Panc1 (cell line): ENCODE results near the gene CTBP1. TPM values are rescaled to one million over a fixed set of nuclear protein-coding genes. Genes with fewer than 3 reads are reported as not detected.

Experiments used
- ATAC-seq: fragments of 200-7000 bp; cut with Tn5 transposase; 2 replicates; pipeline ENCODE4 v1.9.1; 2020; ENCODE audit warnings: mild to moderate bottlenecking, moderate library complexity
- BruUV-seq: library from RNA; stranded (reverse); fragments of 400-500 nt; replicated peaks from 2 replicates; lab custom pipeline; 2021; lab: Mats Ljungman, UMichigan
- CTCF ChIA-PET: fragments of 300-600 bp; sonication (Branson Sonifier 250); formaldehyde crosslinking; loops from one replicate; lab custom pipeline; 2022; ENCODE audit warnings: antibody characterized with exemption; lab: Charles Lee
- POLR2A ChIA-PET: fragments of 300-600 bp; sonication (Branson Sonifier 250); formaldehyde crosslinking; loops from one replicate; lab custom pipeline; 2022; ENCODE audit warnings: antibody characterized with exemption; lab: Charles Lee
- DNase-seq: peaks from one replicate; pipeline ENCODE4 v3.0.0-alpha.2; 2010; ENCODE audit warnings: low read depth, low spot score
- H3K27ac ChIP-seq: 2 replicates; pipeline ENCODE4 v1.5.1; 2011; ENCODE audit warnings: mild to moderate bottlenecking, low read length, inconsistent platforms
- H3K27me3 ChIP-seq: fragments of 200-500 bp; sonication (Bioruptor generic); 2 replicates; pipeline ENCODE4 v1.6.0; 2014; ENCODE audit warnings: low read length, inconsistent platforms; ENCODE audit not compliant: control insufficient read depth, insufficient read depth
- H3K36me3 ChIP-seq: fragments of 200-500 bp; sonication (Bioruptor generic); 2 replicates; pipeline ENCODE4 v1.5.1; 2014; ENCODE audit warnings: inconsistent platforms, mild to moderate bottlenecking, low read length, moderate library complexity; ENCODE audit not compliant: control insufficient read depth, insufficient read depth
- H3K4me1 ChIP-seq: 2 replicates; pipeline ENCODE4 v1.5.1; 2011; ENCODE audit warnings: inconsistent platforms, mild to moderate bottlenecking, low read length, moderate library complexity; ENCODE audit not compliant: control insufficient read depth, insufficient read depth
- H3K4me3 ChIP-seq, 2 experiments: 2 replicates each; pipeline ENCODE4 v1.5.1; 2011 to 2012; ENCODE audit warnings: low read depth in 2 of 2, low read length in 2 of 2, mild to moderate bottlenecking in 2 of 2, inconsistent platforms in 1 of 2, moderate library complexity in 1 of 2
- H3K9me3 ChIP-seq: fragments of 200-500 bp; sonication (Bioruptor generic); 2 replicates; pipeline ENCODE4 v1.5.1; 2014; ENCODE audit warnings: low read depth, mild to moderate bottlenecking, inconsistent platforms, low read length, moderate library complexity; ENCODE audit not compliant: control insufficient read depth, insufficient read depth
- CTCF ChIP-seq: fragments of 450-650 bp; IDR thresholded peaks from 2 replicates; pipeline ENCODE4 v1.5.1; 2017; ENCODE audit warnings: mild to moderate bottlenecking
- POLR2AphosphoS5 ChIP-seq: IDR thresholded peaks from 2 replicates; pipeline ENCODE4 v1.6.1; 2012; ENCODE audit warnings: mild to moderate bottlenecking, low read depth, low read length, moderate library complexity
- REST ChIP-seq, 2 experiments: IDR thresholded peaks; 2 replicates each; pipeline ENCODE4 v1.6.1; 2011 to 2012; ENCODE audit warnings: low read depth in 2 of 2, control low read depth in 1 of 2, low read length in 1 of 2, mild to moderate bottlenecking in 1 of 2, moderate library complexity in 1 of 2; ENCODE audit not compliant: insufficient read depth in 1 of 2
- SIN3A ChIP-seq: IDR thresholded peaks from 2 replicates; pipeline ENCODE4 v1.6.1; 2012; ENCODE audit warnings: low read depth, mild to moderate bottlenecking, low read length, moderate library complexity, borderline replicate concordance; ENCODE audit not compliant: insufficient read depth
- TCF7L2 ChIP-seq: IDR thresholded peaks from 2 replicates; pipeline ENCODE4 v1.6.1; 2011; ENCODE audit warnings: mild to moderate bottlenecking, low read depth, low read length, inconsistent platforms
- in situ Hi-C: cut with HindIII; loops from 2 replicates; pipeline ENCODE4 v1.10.0; 2016; ENCODE audit warnings: low sequenced_read_pairs, low pct_unique_long_range_greater_than_20kb
- intact Hi-C: fragments of 100-400 bp; cut with micrococcal nuclease; formaldehyde crosslinking; loops from one replicate; pipeline ENCODE4 v1.10.0; 2022; ENCODE audit not compliant: unreplicated experiment
- total RNA-seq: library from RNA; stranded (reverse); gene quantifications from one replicate; pipeline ENCODE4 v1.2.1, GENCODE V29; 2021; ENCODE audit not compliant: unreplicated experiment

CTBP1 gene
- total RNA-seq, 1 experiment from 2014 or later = 157 TPM

GRCh38 chr4:1239950-1240307, 9.0 kb downstream of the CTBP1 start:
- ATAC-seq (no peak), DNase-seq (no peak)
- BruUV-seq = no TSS peak
- in situ Hi-C loops = no loop called here
- TF ChIP-seq CTCF (no peak), SIN3A (no peak), REST (IDR thresholded peaks at IDR 0.05; ENCODE audit: insufficient read depth in 1 of 2, low read depth in 2 of 2, low read length in 1 of 2) (no peak), POLR2AphosphoS5 (no peak), TCF7L2 (no peak)
- CTCF ChIA-PET = no interaction called here
- Histone ChIP-seq H3K9me3 (no peaks in the 10 kb centered on the region), H3K4me1 (no peaks in the 10 kb centered on the region), H3K27me3 (no peaks in the 10 kb centered on the region), H3K36me3 (no peaks in the 10 kb centered on the region), H3K27ac (no peak overlapping the region), H3K4me3 (no peak overlapping the region)
- POLR2A ChIA-PET = no interaction called here
- intact Hi-C loops = no loop called here

GRCh38 chr4:1239141-1239949, 9.6 kb downstream of the CTBP1 start:
- no peaks in the 10 kb centered on the region for H3K36me3 ChIP-seq
- peak; percentile 37; the same call in 1 of the 2 replicates for ATAC-seq

More at GRCh38 chr4:1239141-1239949, 9.6 kb downstream of the CTBP1 start:
- Histone ChIP-seq H3K9me3 (no peaks in the 10 kb centered on the region), H3K27ac (no peak overlapping the region), H3K4me1 (no peaks in the 10 kb centered on the region), H3K4me3 (no peak overlapping the region), H3K27me3 (no peaks in the 10 kb centered on the region)
- POLR2A ChIA-PET = no interaction called here
- CTCF ChIA-PET = interaction anchor here (0.6 kb wide), 1 partner anchor 25 kb away, joined by 3 read pairs; no protein-coding TSS in a partner anchor
- BruUV-seq = no TSS peak
- DNase-seq = no peak
- intact Hi-C loops = no loop called here
- TF ChIP-seq CTCF = no peak
- no peak for TF ChIP-seq POLR2AphosphoS5
- no peak for TF ChIP-seq TCF7L2
- TF ChIP-seq REST (IDR thresholded peaks at IDR 0.05; ENCODE audit: insufficient read depth in 1 of 2, low read depth in 2 of 2, low read length in 1 of 2) = no peak
- TF ChIP-seq SIN3A = no peak
- in situ Hi-C loops = no loop called here
